ENCODE data around the gene LRRC42.

- TF ChIP-seq EZH2phosphoT487 (IDR thresholded peaks at IDR 0.05; ENCODE audit: insufficient read depth, low read depth) (no peak), EZH2 (IDR thresholded peaks at IDR 0.05; ENCODE audit: insufficient read depth, poor library complexity, severe bottlenecking) (no peak)
Observed at GRCh38 chr1:54014009-54014629, 68.0 kb downstream of the LRRC42 start.
